Amniotic stem cell (primary cell): Measurements from ENCODE around the gene PPM1H.

Source experiments
- DNase-seq: peaks from one replicate; lab custom pipeline; 2025; lab: John Stamatoyannopoulos, UW

The PPM1H gene

DNA sequence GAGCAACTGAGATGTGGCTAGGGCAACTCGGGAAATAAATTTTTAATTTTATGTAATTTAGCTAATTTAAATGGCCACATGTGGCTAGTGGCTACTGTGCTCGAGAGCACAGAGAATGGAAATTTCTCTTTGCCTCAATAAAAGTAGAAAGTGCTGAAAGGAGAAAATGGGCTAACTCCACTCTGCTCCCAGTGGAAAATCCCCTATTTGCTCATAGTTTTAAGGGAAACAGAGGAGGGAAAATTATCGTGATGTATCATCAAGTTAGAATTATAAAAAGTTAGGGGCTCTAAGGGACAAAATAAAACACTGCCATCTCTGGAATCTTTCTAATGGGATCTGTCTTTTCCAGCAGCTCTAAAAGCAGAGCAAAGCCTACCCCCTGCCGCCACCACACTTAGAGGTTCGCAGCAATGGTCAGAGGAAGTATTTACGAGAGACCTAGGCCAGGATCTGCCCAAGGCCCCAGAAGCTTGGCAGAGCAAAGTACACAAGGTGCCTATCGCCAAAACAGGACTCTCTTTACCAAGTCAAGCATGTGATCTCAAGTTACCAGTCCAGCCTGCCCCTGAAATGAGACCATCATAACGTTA is 220.7 kb downstream of the PPM1H start:
- no peak for DNase-seq

DNA sequence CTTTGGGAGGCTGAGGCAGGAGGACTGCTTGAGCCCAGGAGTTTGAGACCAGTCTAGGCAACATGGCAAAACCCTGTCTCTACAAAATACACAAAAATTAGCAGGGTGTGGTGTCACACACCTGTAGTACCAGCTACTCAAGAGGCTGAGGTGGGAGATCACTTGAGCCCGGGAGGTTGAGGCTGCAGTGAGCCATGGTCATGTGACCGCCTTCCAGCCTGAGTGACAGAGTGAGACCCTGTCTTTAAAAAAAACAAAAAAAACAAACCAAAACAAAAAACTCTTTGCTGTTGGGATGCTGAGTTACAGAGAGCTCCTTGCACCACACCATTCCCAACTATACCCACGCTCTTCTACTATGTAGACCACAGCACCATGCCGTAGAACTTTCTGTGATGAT is 221.2 kb downstream of the PPM1H start:
- DNase-seq: no peak

DNA sequence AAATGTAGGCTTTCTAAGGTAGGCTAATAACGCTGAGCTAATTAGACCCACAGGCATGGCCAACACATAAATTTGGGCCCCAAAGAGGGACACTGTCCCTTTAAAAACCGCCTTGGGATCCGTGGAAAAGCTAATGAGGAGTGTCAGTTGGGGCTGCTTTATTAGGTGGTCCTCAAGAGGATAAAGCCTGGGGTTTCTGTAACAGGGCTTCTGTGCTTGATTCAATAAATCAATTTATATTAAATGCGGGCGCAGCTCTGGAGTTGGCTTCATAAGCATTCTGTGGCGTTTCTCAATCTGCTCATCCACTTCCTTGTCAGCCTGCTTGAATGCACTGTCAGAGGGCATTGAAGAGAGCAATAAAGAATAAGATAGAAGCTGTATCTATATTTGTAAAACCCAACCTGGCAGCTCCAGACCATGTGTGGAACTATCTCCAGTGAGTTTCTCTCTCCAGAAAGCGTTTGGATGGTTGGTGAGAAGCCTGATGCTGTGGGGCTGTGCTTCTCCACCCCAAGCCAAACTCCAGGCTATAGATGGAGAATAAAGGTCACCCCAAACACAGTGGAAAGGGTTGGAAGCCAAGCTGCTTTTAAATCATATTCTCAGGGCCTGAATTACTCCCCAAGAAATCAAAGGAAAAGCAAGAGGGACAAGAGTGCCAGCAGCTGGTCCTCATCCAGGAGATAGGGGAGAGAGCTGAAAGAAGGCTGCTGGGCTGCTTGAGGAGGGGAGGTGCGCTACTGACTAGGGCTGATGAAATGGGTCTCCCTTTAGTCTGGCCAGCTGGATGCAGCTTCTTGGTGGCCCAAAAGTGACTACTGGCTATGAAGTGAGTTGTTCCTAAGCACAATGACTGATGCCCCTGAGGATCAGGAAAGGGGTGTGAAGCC is 222.0 kb downstream of the PPM1H start:
- no peak for DNase-seq

DNA sequence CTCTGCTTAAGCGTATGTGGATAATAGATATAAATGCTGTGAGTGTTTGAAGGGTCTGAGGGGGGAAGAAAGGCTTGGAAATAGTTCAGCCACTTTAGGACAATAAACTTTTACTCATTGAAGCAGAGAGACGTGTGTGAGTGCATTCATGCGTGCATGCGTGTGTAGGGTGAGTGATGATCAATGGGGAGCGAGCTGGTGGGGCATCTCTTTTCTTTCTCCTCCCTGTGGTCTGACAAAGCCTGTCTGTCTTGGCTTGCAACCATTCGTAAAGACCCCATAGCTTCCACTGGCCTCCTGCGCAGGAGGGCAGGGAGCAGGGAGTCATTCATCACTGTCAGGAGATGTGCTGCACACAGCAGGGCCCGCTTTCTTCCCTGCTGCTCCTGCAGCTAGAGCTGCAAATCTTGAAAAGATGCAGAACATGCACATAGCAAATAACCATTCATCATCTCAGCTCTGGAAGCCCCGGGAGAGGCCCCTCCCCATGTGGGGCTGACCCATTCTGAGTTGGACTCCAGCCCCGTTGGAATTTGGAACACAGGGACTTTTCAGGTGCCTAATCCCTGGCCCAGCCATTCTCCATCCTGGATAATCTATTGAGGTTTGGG is 223.2 kb downstream of the PPM1H start:
- DNase-seq: no peak

DNA sequence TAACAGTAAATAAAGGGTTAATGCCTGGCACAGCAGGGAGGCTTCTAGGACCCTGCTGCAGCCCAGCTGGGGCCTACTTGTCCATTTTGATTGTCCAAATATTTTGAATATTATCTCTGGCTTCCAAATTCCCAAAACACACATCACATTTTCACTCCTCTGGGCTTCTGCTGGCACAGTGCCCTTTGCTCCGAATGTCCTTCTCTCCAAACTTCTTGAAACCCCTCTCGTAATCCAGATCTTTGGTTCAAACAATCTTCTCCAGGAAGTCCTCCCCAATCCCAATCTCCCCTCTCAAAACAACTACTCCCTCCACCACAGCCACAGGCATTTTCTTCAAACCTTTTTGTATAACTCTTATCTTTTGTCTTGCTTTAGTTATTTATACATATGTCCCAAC is 225.6 kb downstream of the PPM1H start:
- DNase-seq: no peak

DNA sequence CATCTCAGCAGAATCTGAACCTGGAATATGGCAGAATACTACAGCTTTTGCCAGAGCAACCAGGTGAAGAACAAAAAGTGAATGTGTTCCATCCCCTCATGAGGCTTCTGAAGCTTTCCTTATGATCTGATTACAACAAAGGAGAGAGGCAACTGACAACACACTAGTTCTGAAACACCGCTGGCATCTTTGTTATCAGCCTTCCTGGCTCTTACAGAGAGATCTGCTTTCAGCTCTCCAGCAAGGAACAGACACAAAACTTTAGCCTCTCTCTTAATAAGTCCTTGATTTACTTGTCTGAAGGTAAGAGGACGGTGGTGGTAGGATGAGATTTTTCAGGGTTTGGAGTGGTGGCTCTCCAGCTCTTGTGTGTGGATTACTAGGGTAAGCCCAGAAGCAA is 227.0 kb downstream of the PPM1H start:
- no peak for DNase-seq

DNA sequence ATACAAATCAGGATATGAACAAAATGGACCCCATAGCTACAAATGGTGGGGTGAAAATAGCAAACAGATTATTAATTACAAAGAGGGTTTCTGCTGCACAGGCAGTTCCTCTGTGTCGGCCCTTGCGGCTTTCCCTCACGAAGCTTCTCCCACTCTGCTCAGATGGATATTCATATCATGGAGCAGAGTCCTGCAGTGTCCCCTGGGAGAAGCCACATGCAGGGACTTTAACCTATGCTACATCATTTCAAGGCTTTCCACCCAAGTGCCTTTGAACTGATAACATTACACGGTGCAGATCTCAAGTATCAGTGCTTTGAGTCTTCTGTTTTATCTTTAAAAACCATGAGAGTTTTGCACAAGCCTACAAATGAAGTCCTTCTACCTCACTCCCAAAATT is 229.1 kb downstream of the PPM1H start:
- no peak for DNase-seq

DNA sequence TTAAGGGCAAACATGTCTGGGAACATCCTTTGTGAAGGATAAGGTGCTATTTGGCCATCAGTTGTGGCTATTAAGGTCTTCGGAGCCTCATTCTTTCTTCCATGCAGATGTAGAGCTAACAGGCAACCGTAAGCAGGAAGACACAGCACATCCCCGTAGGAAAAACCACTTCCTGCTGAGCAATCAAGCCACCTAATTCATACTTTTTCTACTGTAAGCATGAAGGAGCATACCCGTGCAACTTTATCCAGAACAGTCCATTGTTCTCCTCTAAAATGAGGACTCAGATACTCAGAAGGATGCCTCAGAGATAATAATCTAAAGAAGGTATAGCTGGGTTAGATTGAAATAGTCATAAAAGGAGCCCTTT is 232.0 kb downstream of the PPM1H start:
- DNase-seq: no peak

DNA sequence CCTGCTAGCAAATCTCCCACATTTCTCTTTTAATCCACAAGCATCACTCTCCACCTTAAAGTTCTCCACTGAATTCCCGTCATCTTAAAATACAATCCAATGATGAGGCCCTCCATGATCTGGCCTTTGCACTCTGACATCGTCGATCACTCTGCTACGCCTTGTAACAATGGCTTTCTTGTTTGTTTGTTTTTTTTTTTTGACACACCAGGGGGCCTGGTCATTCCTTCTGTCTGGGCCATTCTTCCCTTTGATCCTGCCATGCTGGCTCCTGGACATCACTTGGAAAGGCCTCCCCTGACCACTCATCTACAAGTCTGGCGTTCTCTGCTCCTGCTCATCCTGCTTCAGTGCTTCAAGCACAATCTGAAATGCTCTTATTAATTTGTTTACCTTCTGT is 233.5 kb downstream of the PPM1H start:
- DNase-seq: no peak

DNA sequence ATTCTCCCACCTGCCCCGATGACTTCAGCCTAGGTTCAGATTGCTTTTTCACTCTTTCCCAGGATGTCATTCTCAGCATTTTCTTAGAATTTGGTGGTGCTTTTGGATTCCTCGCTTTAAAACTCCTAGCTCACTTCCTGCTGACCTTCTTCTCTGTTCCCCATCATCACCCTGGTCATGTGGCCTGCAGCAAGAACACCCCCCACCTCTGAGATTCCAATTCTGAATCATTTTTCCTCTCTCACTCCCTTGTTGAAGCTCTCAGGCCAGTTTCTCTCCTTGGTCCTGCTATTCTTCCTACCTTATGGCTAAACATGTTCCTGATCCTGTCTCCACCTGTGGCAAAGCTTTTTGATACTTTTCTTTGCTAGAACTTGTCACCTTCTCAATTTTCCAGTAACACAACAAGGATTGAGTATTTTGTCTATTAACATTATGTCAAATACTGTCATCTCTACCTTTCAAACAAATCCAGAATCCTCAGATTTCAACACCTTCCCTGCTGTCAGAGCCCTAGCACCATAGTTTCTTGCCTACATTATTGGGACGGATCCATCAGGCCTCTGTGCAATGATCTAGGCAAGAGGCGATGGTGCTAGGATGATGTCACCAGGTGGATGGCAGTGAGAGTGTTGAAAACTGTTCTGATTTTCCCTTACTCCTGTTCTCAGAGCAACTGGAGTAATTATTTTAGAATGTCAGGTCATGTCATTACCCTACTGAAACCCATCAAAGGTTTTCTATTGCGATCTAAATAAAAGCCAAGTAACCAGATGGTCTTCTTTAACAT is 234.7 kb downstream of the PPM1H start:
- no peak for DNase-seq

DNA sequence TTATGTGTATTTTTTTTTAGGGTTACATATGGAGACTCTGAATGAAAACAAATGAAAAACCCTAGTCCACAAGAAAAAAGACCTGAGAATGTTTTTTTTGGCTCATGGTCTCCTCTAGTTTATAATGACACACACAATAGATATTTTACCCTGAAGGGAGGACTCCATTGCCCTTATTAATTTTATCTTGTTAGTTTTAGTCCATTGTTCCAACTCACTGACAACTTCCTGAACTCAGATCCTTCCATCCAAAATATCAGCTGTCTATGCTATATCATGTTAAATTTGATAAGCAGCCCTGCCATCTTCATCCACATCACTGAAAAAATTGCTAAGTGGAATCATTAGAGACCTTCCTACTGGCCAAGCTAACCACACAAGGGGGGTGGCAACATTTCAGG is 236.2 kb downstream of the PPM1H start:
- DNase-seq: no peak

DNA sequence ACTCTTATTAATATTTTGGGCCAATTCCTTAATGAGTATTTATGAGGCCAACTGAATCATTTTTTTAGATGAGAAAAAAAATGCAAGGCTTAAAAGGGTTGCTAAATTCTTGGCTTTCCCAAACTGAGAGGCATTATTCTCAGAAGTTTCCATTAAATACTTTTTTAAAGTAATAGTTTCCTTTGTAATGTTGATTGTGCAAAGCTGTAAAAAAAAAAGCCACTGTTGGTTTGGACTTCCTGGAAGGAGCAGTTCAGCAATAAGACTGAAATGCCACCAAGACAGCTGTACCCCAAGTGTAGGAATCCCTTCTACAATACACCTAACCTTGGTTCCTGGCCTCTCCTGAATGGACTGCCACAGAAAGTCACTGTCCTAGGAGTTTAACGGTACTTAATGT is 237.1 kb downstream of the PPM1H start:
- DNase-seq: no peak

DNA sequence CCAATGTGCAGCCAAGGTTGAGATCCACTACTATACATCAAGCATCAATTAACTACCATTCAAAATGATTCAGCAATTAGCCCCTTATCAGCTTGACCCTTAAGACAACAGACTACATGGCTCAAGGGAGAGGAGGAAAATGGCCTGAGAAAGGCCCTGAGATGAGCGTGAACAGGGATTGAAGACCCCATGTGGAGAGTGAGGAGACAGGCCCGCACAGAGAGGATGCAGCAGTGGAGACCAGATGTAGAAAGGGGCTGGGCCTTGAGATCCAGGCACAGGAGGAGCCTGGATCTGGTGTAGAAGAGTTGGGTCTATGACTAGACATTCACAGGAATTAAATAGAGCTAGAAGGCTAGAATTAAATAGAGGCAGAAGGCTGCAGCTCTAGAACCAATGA is 239.3 kb downstream of the PPM1H start:
- no peak for DNase-seq

DNA sequence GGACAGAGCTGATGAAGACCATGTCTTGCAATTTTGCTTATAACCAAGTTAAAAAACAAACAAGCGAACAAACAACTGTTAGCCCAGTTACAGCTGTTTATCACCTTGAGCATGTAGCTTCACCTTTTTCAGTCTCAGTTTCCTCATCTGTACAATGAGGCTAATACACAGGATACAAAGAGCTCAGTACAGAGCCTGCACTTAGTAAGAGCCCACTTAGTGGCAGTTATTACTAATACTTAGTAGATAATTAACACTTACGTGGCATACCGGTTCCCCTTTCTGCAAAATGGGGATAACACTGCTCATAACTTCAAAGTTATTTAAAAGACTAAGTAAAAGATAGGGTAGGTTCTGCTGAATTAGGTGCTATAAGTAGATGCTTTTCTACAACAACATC is 240.3 kb downstream of the PPM1H start:
- DNase-seq: no peak

DNA sequence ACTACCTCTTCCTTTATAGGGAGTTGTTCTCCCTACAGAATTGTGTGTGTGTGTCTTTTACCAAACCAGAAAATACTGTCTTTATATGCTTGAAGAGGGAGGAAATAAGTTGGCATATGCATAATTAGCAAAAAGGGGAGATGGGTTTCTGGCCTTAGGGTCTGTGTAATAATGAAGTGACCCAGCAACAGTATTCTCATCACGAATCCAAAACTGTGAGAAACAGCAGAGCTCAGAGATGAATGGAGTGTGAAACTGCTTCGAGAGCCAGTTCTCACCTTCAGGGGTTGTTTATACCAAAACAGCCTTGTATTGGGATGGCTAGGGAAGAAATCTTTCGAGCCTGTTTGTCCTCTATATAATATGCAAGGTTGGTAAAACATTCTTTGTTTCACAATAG is 240.8 kb downstream of the PPM1H start:
- DNase-seq: no peak

DNA sequence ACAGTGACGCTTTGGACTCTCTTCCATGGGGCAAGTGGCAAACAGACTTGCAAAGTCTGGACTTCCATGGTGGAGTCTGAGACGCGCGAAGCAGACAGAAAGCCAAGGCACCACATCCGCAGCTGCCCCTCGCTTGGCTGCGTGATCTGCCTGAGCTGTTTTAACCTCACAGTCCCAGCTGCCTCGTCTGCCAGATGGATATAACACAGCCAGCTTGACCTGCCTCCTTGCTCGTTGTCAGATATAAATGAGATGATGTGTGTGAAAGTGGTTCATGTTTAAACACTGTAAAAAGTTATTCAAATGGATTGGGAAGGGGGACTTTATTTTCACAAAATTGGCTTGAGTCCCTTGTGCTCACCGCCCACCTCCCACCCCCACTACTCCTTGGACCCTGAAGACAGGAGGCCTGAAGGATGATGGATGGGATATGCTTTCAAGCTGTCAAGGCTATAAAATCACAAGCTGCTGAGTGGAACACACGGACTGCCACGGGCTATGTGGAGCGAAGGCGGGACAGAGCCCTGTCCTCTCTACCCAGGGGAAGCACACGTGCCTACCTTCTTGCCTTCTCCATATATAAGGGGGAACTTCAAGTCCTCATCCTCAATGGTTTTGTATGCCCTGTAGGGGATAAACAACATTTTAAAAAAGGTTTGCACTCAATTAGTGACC is 241.4 kb downstream of the PPM1H start:
- no peak for DNase-seq

DNA sequence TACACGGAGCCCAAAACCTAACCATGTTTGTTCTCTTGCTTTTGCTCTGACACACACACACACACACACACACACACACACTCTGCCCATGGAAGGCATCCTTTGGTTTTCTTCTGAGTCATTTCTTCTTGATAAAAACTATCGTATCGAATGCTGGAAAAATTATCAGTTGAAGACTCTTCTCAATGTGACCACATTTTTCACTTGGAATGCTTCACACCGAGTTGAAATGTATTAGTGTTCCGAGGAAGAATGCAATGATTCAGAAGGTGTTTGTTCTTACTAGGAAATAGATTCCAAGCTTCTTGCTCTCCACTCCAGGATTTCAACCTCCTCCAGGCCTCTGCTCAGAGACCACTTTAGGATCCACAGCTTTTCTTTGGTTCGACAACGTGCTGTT is 242.1 kb downstream of the PPM1H start:
- no peak for DNase-seq

DNA sequence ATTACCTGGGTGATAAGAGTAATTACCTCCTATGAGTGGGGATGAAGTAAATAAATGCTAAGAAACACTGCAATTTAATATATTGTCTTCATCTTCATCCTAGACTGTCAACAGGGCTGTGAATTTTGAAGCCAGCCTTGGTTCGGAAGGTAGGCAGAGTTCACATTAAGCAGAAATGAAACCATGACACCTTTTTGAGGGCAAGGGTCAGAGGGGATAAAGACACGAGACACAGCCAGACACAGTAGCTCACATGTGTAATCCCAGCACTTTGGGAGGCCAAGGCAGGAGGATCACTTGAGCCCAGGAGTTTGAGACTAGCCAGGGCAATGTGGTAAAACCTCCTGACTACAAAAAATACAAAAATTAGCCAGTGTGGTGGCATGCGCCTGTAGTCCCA is 243.6 kb downstream of the PPM1H start:
- no peak for DNase-seq

DNA sequence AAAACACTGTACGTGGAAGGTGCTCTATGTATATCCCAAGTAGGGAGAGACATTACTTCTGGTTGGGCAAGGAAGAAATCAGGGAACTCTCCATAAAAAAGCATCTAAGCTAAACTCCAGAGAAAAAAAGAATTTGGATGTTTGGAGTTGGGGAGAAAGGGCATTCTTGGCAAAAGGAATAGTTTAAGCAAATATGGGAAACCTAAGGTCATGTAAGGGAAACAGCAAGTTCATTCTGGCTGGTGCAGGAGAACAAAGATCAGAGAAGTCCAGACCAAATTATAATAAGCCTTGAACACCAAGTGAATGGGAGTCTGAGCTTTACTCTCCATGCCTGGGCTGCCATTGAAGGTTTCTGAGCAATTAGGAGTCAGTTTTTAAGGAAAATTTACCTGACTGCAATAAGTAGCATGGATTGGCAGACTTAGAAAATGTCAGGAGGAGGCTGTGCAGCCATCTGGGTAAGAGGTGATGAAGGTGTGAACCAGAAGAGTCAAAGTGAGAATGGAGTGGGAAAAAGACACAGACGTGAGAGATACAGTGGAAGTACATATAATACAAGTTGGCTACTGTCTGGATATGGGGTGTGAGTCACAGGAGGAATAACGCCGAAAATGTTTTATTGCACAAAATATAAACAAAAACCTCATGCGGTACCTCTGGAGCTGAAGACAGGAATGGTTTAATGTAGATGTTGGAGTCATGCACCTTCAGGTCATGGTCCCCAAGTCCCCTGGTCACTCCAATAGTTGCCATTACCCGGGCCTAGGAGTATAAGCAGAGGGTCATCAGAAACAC is 245.7 kb downstream of the PPM1H start:
- no peak for DNase-seq

DNA sequence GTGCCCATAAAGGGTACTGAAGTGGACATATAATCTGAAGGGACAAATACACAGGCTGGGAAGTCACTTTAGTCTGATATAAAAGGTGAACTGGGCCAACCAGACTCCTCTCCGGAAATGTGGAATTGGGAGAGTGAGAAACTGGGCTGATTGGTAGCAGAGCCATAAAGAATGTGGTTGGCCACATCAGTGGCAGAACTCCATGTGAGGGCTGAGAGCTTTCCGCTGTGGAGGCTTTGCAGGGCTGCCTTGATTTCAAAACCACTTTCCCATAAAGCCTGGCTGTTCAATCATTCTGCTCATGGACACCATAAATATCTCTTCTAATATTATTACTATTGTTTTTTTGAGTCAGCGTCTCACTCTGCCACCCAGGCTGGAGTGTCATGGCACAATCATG is 248.0 kb downstream of the PPM1H start:
- DNase-seq: no peak

DNA sequence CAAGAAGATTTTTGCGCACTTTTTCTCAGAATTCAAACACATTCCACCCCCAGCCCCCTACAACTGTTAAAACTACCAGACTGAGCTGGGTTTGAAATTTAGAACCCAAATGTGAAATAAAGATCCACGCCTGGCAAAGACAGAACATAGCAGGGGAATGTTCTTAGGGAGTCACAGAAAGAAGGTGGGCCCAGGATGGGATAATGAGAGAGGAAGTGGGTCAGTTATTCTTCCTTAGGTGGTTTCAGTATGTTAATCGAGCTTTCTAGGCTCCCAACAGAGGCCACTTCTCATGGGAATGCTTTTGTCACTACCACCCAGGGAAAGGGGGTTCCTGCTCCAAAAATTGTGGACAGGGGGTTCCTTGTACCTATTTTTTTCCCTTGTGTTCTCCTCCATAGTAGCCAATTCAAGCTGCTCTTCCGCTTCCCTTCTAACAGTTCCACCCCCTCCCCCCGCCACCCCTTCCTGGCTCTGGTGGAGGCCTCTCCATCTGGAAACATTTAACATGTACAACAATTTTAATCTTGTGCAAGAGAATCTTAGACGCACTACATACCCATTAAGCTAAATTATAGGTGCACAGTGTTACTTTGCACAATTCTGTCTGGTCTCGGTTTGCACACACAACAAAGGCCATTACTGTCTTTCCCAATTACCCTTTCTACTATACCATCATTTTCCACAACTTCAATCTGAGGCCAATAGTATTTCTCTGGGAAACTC is 250.2 kb downstream of the PPM1H start:
- DNase-seq: no peak
